HG03135 (cell line): ENCODE measurements around the gene PTCSC3.

ENCODE experiments used
- ATAC-seq: cut with Tn5 transposase; IDR thresholded peaks from one replicate; pipeline ENCODE4 v1.9.1; 2021; ENCODE audit warnings: mild to moderate bottlenecking, moderate library complexity; ENCODE audit not compliant: unreplicated experiment

The PTCSC3 gene

GRCh38 chr14:36176524-36176923 is at the start of gene PTCSC3:
Gene PTCSC3 (minus strand): TSS chr14:36176722.
- ATAC-seq, result no peak

- no peak for ATAC-seq
These were observed 49.6 kb upstream of the PTCSC3 start for GRCh38 chr14:36226164-36226563.

GRCh38 chr14:36224176-36224575 is 47.7 kb upstream of the PTCSC3 start:
- ATAC-seq, result no peak

- ATAC-seq, result no peak
These were observed 47.0 kb upstream of the PTCSC3 start for GRCh38 chr14:36223558-36223957.

GRCh38 chr14:36222952-36223468 is 46.5 kb upstream of the PTCSC3 start:
- ATAC-seq, result no peak

- no peak for ATAC-seq
These were observed 45.8 kb upstream of the PTCSC3 start for GRCh38 chr14:36222337-36222736.

GRCh38 chr14:36221112-36221511 is 44.6 kb upstream of the PTCSC3 start:
- ATAC-seq, result no peak

- no peak for ATAC-seq
These were observed 41.2 kb upstream of the PTCSC3 start for GRCh38 chr14:36217732-36218131.

- no peak for ATAC-seq
These were observed 40.5 kb upstream of the PTCSC3 start for GRCh38 chr14:36217027-36217426.

GRCh38 chr14:36215217-36215598 is 38.7 kb upstream of the PTCSC3 start:
- ATAC-seq, result no peak

GRCh38 chr14:36214476-36215216 is 38.1 kb upstream of the PTCSC3 start:
- no peak for ATAC-seq

- ATAC-seq, result no peak
These were observed 36.5 kb upstream of the PTCSC3 start for GRCh38 chr14:36212987-36213386.

GRCh38 chr14:36212577-36212976 is 36.1 kb upstream of the PTCSC3 start:
- ATAC-seq, result no peak

GRCh38 chr14:36208690-36209278 is 32.3 kb upstream of the PTCSC3 start:
- no peak for ATAC-seq

GRCh38 chr14:36207500-36207899 is 31.0 kb upstream of the PTCSC3 start:
- no peak for ATAC-seq

- ATAC-seq, result no peak
These were observed 28.0 kb upstream of the PTCSC3 start for GRCh38 chr14:36204461-36205073.

- no peak for ATAC-seq
These were observed 21.9 kb upstream of the PTCSC3 start for GRCh38 chr14:36198378-36198777.

GRCh38 chr14:36194663-36195062 is 18.1 kb upstream of the PTCSC3 start:
- no peak for ATAC-seq

- ATAC-seq, result no peak
These were observed 16.0 kb upstream of the PTCSC3 start for GRCh38 chr14:36192530-36192929.

- ATAC-seq, result no peak
These were observed 6.9 kb upstream of the PTCSC3 start for GRCh38 chr14:36183402-36183801.

- ATAC-seq, result no peak
These were observed 4.9 kb upstream of the PTCSC3 start for GRCh38 chr14:36181417-36181816.

- ATAC-seq, result no peak
These were observed 967 bp upstream of the PTCSC3 start for GRCh38 chr14:36177489-36177888.
